Measurements from ENCODE around the gene TRIM46.
A peak's percentile ranks its signal among the peaks of the same experiment; 100 is the strongest.

TRIM46 gene

DNA sequence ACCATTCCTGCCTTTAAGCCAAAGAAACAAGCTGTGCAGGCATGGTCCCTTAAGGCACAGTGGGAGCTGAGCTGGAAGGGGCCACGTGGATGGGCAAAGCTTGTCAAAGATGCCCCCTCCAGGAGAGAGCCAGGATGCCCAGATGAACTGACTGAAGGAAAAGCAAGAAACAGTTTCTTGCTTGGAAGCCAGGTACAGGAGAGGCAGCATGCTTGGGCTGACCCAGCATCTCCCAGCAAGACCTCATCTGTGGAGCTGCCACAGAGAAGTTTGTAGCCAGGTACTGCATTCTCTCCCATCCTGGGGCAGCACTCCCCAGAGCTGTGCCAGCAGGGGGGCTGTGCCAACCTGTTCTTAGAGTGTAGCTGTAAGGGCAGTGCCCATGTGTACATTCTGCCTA, 39.3 kb upstream of the TRIM46 start:
- Histone ChIP-seq H3K27me3 (ENCODE audit: insufficient read depth, poor library complexity, severe bottlenecking) (no peaks in the 10 kb centered on the region), H3K4me3 (replicated peaks; ENCODE audit: insufficient read depth, low read length) (no peak overlapping the region), H3K27ac (replicated peaks) (no peak overlapping the region)
- DNase-seq (ENCODE audit: low read depth in 1 of 2, low spot score in 1 of 2): no peak
- no peak for TF ChIP-seq POLR2AphosphoS5 (IDR thresholded peaks at IDR 0.05; ENCODE audit: low read depth)
- no peak for TF ChIP-seq GABPA (IDR thresholded peaks at IDR 0.05; ENCODE audit: low read depth)
- TF ChIP-seq, protein P1, sequence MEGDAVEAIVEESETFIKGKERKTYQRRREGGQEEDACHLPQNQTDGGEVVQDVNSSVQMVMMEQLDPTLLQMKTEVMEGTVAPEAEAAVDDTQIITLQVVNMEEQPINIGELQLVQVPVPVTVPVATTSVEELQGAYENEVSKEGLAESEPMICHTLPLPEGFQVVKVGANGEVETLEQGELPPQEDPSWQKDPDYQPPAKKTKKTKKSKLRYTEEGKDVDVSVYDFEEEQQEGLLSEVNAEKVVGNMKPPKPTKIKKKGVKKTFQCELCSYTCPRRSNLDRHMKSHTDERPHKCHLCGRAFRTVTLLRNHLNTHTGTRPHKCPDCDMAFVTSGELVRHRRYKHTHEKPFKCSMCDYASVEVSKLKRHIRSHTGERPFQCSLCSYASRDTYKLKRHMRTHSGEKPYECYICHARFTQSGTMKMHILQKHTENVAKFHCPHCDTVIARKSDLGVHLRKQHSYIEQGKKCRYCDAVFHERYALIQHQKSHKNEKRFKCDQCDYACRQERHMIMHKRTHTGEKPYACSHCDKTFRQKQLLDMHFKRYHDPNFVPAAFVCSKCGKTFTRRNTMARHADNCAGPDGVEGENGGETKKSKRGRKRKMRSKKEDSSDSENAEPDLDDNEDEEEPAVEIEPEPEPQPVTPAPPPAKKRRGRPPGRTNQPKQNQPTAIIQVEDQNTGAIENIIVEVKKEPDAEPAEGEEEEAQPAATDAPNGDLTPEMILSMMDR (IDR thresholded peaks at IDR 0.05; ENCODE audit: insufficient read depth, low read length): no peak
- TF ChIP-seq, protein P2, sequence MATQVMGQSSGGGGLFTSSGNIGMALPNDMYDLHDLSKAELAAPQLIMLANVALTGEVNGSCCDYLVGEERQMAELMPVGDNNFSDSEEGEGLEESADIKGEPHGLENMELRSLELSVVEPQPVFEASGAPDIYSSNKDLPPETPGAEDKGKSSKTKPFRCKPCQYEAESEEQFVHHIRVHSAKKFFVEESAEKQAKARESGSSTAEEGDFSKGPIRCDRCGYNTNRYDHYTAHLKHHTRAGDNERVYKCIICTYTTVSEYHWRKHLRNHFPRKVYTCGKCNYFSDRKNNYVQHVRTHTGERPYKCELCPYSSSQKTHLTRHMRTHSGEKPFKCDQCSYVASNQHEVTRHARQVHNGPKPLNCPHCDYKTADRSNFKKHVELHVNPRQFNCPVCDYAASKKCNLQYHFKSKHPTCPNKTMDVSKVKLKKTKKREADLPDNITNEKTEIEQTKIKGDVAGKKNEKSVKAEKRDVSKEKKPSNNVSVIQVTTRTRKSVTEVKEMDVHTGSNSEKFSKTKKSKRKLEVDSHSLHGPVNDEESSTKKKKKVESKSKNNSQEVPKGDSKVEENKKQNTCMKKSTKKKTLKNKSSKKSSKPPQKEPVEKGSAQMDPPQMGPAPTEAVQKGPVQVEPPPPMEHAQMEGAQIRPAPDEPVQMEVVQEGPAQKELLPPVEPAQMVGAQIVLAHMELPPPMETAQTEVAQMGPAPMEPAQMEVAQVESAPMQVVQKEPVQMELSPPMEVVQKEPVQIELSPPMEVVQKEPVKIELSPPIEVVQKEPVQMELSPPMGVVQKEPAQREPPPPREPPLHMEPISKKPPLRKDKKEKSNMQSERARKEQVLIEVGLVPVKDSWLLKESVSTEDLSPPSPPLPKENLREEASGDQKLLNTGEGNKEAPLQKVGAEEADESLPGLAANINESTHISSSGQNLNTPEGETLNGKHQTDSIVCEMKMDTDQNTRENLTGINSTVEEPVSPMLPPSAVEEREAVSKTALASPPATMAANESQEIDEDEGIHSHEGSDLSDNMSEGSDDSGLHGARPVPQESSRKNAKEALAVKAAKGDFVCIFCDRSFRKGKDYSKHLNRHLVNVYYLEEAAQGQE (IDR thresholded peaks at IDR 0.05; ENCODE audit: insufficient replicate concordance, low read depth): no peak
- TF ChIP-seq SPI1 (IDR thresholded peaks at IDR 0.05; ENCODE audit: borderline replicate concordance, low read depth): no peak

DNA sequence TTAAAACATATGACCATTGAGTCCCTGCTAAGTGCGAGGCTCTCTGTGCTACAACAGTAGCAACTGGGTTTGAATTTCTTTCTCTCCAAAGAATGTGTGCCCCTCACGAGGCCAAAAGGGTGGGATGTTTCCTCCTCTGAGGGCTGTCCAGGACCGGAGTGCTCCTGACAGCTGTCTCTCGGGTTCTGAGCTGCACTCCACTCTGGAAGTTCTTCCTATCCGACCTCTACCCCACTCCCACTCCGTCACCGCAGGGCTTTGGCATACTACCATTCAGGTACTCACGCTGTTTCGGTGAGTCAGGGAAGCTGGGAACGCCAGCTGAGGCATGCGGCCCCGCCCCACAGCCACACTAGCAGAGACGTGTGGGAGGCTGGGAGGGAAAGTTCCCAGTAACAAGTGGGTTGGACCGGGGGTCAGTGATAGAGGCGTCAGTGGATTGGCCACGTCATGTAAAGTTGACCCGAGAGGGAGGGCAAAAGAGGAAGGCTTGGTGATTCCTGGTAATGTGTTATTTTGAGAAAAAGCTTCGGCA, 38.7 kb upstream of the TRIM46 start:
- peak overlapping the region; percentile 82 for H3K27ac ChIP-seq (replicated peaks)
- no peaks in the 10 kb centered on the region for H3K27me3 ChIP-seq (ENCODE audit: insufficient read depth, poor library complexity, severe bottlenecking)
- H3K4me3 ChIP-seq (replicated peaks; ENCODE audit: insufficient read depth, low read length): peak overlapping the region; percentile 79
- no peak for TF ChIP-seq GABPA (IDR thresholded peaks at IDR 0.05; ENCODE audit: low read depth)
- TF ChIP-seq SPI1 (IDR thresholded peaks at IDR 0.05; ENCODE audit: borderline replicate concordance, low read depth): peak; percentile 73
- DNase-seq (ENCODE audit: low read depth in 1 of 2, low spot score in 1 of 2): peak; percentile 73 to 75

DNA sequence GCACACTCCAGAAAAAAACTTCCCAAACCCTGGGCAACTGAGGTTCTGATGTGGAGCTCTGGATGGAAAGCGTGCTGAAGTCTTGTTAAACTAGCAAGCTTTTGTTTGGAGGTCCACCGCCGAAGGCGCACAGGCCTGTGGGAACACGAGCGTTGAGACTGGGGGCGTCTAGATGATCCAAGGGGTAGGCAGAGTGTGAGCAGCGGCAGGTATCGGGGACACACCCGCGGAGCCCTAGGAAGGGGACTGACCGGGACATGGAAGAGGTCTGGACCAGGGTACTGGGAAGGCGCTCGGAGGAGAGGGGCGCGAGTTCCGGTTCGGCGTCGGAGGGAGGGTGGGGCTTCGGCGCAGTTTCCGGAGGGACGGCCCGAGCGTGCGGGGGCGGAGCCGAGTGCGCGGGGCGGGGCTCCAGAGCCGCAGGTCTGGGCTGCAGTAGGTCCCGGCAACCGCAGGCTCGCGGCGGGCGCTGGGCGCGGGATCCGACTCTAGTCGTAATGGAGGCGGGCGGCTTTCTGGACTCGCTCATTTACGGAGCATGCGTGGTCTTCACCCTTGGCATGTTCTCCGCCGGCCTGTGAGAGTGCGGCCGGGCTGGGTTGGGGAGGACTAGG, 38.1 kb upstream of the TRIM46 start, which contains the start of gene SLC50A1:
Gene SLC50A1 (plus strand): TSS at position 438 of the 614 bp plus-strand sequence. CDS start 60 bp downstream, at position 498.
- H3K27ac ChIP-seq (replicated peaks): peak within 1 kb of the TSS; percentile 82
- DNase-seq (ENCODE audit: low read depth in 1 of 2, low spot score in 1 of 2): peak; percentile 91 to 96
- H3K4me3 ChIP-seq (replicated peaks; ENCODE audit: insufficient read depth, low read length): peak within 1 kb of the TSS; percentile 79
- H3K27me3 ChIP-seq (ENCODE audit: insufficient read depth, poor library complexity, severe bottlenecking): no peaks in the 10 kb centered on the region
- TF ChIP-seq GABPA (IDR thresholded peaks at IDR 0.05; ENCODE audit: low read depth): peak; percentile 78
- TF ChIP-seq, protein P1 (IDR thresholded peaks at IDR 0.05; ENCODE audit: insufficient read depth, low read length): no peak
- peak; percentile 82 for TF ChIP-seq POLR2AphosphoS5 (IDR thresholded peaks at IDR 0.05; ENCODE audit: low read depth)
- TF ChIP-seq SPI1 (IDR thresholded peaks at IDR 0.05; ENCODE audit: borderline replicate concordance, low read depth): no peak

DNA sequence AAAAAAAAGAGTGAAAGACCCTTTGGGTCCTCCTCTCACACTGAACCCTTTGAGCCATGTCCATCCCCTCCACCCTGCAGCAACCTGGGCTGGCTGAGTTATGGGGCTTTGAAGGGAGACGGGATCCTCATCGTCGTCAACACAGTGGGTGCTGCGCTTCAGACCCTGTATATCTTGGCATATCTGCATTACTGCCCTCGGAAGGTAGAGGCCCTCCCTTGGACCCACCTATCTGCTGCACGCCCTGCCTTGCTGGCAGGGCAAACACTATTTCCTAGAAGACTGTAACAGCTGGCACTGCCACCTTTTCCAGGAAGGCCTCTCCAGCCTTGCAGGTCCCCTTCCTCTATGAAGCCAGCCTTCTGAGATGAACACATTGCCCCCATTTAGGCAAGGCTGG, 36.9 kb upstream of the TRIM46 start:
- TF ChIP-seq GABPA (IDR thresholded peaks at IDR 0.05; ENCODE audit: low read depth) (no peak), SPI1 (IDR thresholded peaks at IDR 0.05; ENCODE audit: borderline replicate concordance, low read depth) (no peak), POLR2AphosphoS5 (IDR thresholded peaks at IDR 0.05; ENCODE audit: low read depth) (no peak)
- TF ChIP-seq, protein P1 (IDR thresholded peaks at IDR 0.05; ENCODE audit: insufficient read depth, low read length): no peak
- TF ChIP-seq, protein P2 (IDR thresholded peaks at IDR 0.05; ENCODE audit: insufficient replicate concordance, low read depth): no peak
- peak overlapping the region; percentile 82 for H3K27ac ChIP-seq (replicated peaks)
- DNase-seq (ENCODE audit: low read depth in 1 of 2, low spot score in 1 of 2): no peak
- peak overlapping the region; percentile 79 for H3K4me3 ChIP-seq (replicated peaks; ENCODE audit: insufficient read depth, low read length)
- no peaks in the 10 kb centered on the region for H3K27me3 ChIP-seq (ENCODE audit: insufficient read depth, poor library complexity, severe bottlenecking)
